ENCODE data around the gene ARID1B.

GRCh38 chr6:157013649-157014304 lies 236.6 kb downstream of the ARID1B start:
- TF ChIP-seq CTCF (conservative IDR thresholded peaks at IDR 0.05) = no peak
- no peak for TF ChIP-seq ZFX (IDR thresholded peaks at IDR 0.05)
